A673 (cell line): Measurements from ENCODE around the gene PGD.

Source experiments
- EZH2 ChIP-seq: fragments of 200-600 bp; sonication (generic); IDR thresholded peaks from 2 replicates; pipeline ENCODE4 v1.6.1; 2017; ENCODE audit warnings: borderline replicate concordance, low read depth, mild to moderate bottlenecking, mixed read lengths, antibody characterized with exemption, low read length; ENCODE audit not compliant: poor library complexity, severe bottlenecking
- TF ChIP-seq, protein P1 (sequence below): fragments of 300-800, 200-600 bp; sonication (generic); conservative IDR thresholded peaks from 2 replicates; pipeline ENCODE4 v1.5.1; 2017; ENCODE audit warnings: low read depth, mild to moderate bottlenecking, antibody characterized with exemption, low read length, moderate library complexity, mixed read lengths

DNA sequence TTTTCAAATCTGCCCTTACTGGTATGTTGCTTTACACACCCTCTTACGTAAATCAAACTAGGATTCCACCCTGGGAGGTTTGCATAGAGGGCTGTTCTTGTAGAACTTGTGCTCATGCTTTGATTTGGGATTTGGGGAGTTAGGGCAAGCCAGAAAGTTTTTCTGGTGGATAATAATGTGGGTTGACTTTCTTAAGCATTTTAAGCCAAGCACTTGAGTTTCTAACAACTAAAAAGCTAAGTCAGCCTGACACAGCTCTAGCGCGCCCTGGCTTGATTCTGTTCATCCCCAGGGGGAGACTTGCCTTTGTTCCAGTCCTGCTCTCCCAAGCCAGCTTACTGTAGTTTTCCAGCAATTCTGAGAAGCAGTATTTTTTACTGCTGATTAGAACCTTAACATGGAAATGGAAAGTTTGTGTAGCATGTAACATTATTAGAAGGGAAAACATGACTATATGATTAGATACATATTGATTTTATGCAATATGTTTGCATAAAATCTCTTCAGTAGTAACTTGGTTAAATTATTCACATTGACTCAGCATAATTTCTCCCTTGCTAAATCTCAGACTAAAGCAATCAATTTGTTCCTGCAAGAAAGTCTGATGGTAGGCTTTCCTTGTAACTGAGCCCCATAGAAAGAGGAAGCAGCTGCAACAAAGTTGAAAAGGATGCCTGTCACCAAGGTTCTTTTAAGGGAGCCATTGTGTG lies 11.0 kb upstream of the PGD start:
- TF ChIP-seq, protein P1, sequence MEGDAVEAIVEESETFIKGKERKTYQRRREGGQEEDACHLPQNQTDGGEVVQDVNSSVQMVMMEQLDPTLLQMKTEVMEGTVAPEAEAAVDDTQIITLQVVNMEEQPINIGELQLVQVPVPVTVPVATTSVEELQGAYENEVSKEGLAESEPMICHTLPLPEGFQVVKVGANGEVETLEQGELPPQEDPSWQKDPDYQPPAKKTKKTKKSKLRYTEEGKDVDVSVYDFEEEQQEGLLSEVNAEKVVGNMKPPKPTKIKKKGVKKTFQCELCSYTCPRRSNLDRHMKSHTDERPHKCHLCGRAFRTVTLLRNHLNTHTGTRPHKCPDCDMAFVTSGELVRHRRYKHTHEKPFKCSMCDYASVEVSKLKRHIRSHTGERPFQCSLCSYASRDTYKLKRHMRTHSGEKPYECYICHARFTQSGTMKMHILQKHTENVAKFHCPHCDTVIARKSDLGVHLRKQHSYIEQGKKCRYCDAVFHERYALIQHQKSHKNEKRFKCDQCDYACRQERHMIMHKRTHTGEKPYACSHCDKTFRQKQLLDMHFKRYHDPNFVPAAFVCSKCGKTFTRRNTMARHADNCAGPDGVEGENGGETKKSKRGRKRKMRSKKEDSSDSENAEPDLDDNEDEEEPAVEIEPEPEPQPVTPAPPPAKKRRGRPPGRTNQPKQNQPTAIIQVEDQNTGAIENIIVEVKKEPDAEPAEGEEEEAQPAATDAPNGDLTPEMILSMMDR, result no peak; the same call in 1 of the 2 replicates
- TF ChIP-seq EZH2, result no peak
